Testis (tissue), 3 donors: ENCODE data around the gene CDC20. TPM values are rescaled to one million over a fixed set of nuclear protein-coding genes. Genes with fewer than 3 reads are reported as not detected.
"Not testable (repeated sequence)": the region's sequence is repeated elsewhere in the genome, so short reads cannot be mapped to it uniquely, and the experiment has no call there.

Experiments used
- DNase-seq: peaks from one replicate; pipeline ENCODE4 v3.0.0-alpha.2; 2019
- H3K27ac ChIP-seq, 2 donors: fragments of 200-600 bp; sonication (generic); one replicate each; pipeline ENCODE4 v1.5.1; 2019
- H3K27me3 ChIP-seq: fragments of 200-600 bp; sonication (generic); one replicate; pipeline ENCODE4 v1.5.1; 2019
- H3K36me3 ChIP-seq: fragments of 200-600 bp; sonication (generic); one replicate; pipeline ENCODE4 v1.5.1; 2017; ENCODE audit warnings: low read depth; ENCODE audit errors: missing control alignments
- H3K4me1 ChIP-seq: fragments of 200-600 bp; sonication (generic); one replicate; pipeline ENCODE4 v1.5.1; 2019
- H3K4me3 ChIP-seq, 2 donors: fragments of 200-600 bp; sonication (generic); one replicate each; pipeline ENCODE4 v1.5.1; 2017 to 2019
- H3K9me3 ChIP-seq: fragments of 200-600 bp; sonication (generic); one replicate; pipeline ENCODE4 v1.5.1; 2017
- CTCF ChIP-seq, 3 experiments: fragments of 450-650 bp in 2 of 3; fragments of 200-600 bp in 1 of 3; sonication (generic) in 1 of 3; IDR thresholded peaks; one replicate each; pipeline ENCODE4 v1.5.1; 2016 to 2019; ENCODE audit warnings: antibody characterized with exemption in 3 of 3, mild to moderate bottlenecking in 2 of 3, moderate library complexity in 1 of 3
- POLR2A ChIP-seq: fragments of 450-650 bp; IDR thresholded peaks from one replicate; pipeline ENCODE4 v1.6.1; 2017; ENCODE audit warnings: antibody characterized with exemption, mild to moderate bottlenecking, moderate library complexity
- WGBS, 2 donors: methylation state at CpG; one replicate each; pipeline ENCODE4 v1.1.5; 2018; 5-methylcytosine and 5-hydroxymethylcytosine counted together
- intact Hi-C: fragments of 100-400 bp; cut with DNase I; formaldehyde crosslinking; loops from one replicate; pipeline ENCODE4 v1.15.1; 2023; ENCODE audit warnings: low total_unique reads
- polyA plus RNA-seq: library from polyadenylated mRNA; stranded (reverse); fragments of 350-450 nt; fragmentation: Illumina TruSeq; extraction: RNeasy Lipid Tissue Mini Kit (QIAGEN cat#74804); gene quantifications from one replicate; pipeline ENCODE4 v1.2.3, GENCODE V29; 2014; ENCODE audit warnings: low read depth, low replicate concordance; ENCODE audit not compliant: insufficient read depth
- total RNA-seq, 2 donors: library from RNA; depleted of rRNA; stranded (reverse); fragments of >200 nt; gene quantifications; one replicate each; pipeline ENCODE4 v1.2.3, GENCODE V29; 2016

Gene CDC20
- total and polyA plus RNA-seq, 3 donors from 2014 or later: 44.7 to 135 (median 48.6) TPM

DNA sequence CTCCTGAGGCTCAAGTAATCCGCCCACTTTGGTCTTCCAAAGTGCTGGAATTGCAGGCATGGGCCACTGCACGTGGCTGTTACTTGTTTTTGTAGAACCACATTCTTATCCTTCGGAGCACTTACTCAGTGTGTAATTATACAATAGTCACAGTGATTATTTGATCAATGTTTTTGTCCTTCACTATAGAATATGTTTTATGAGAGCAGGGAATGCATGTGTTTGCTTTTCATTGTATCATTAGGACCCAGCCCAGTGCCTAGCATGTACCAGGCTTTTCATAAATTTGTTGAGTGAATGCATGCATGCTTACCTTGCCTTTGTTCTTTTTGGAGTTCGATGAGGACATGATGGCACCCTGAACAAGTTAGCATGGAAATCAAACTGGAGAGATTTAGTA lies 36.7 kb downstream of the CDC20 start:
- WGBS, 2 donors: 94 to 95% methylated on average over 4 of the region's 4 CpGs

DNA sequence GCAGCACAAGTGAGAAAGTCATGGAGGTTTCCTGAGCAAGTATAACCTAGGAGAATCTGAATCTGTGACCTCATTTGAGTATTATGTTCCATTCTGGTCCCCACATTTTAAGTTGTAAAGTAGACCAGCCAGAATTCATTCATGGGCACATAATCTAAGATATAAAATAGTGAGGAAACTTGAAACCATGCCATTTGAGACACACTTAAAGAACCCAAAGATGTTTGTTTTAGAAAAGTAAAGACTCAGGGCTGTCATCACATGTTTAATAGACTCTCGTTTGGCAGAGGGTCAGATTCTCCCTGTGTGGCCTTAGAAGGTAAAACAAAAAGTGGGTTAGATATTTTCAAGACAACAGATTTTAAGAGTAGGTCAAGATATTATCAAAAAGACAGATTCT lies 37.3 kb downstream of the CDC20 start:
- intact Hi-C loops: no loop called here
- Histone ChIP-seq H3K27me3 (no peaks in the 10 kb centered on the region), H3K36me3 (no peaks in the 10 kb centered on the region), H3K27ac (no peak overlapping the region), H3K4me1 (peaks cover 2% of the 10 kb centered on the region), H3K9me3 (no peaks in the 10 kb centered on the region), H3K4me3 (no peak overlapping the region)
- DNase-seq: no peak
- TF ChIP-seq CTCF (IDR thresholded peaks at IDR 0.05) (no peak), POLR2A (no peak)
- 63 to 82% methylated on average over 1 of the region's 1 CpG for WGBS, 2 donors

More for the DNA sequence above, 36.7 kb downstream of the CDC20 start:
- Histone ChIP-seq H3K4me3 (no peak overlapping the region), H3K9me3 (no peaks in the 10 kb centered on the region), H3K27me3 (no peaks in the 10 kb centered on the region), H3K4me1 (peaks cover 7% of the 10 kb centered on the region), H3K36me3 (no peaks in the 10 kb centered on the region), H3K27ac (no peak overlapping the region)
- no peak for DNase-seq
- intact Hi-C loops: no loop called here
- TF ChIP-seq POLR2A: no peak
- TF ChIP-seq CTCF (IDR thresholded peaks at IDR 0.05): no peak

- Histone ChIP-seq H3K4me3 (no peak overlapping the region), H3K27ac (no peak overlapping the region), H3K9me3 (no peaks in the 10 kb centered on the region), H3K4me1 (peaks cover 7% of the 10 kb centered on the region), H3K27me3 (no peaks in the 10 kb centered on the region), H3K36me3 (no peaks in the 10 kb centered on the region)
- TF ChIP-seq POLR2A (no peak), CTCF (IDR thresholded peaks at IDR 0.05) (no peak)
- intact Hi-C loops: no loop called here
- DNase-seq: no peak
- 96% methylated on average over 3 of the region's 3 CpGs for WGBS, 2 donors
Measured at GRCh38 chr1:43398227-43398626, 39.4 kb downstream of the CDC20 start.

DNA sequence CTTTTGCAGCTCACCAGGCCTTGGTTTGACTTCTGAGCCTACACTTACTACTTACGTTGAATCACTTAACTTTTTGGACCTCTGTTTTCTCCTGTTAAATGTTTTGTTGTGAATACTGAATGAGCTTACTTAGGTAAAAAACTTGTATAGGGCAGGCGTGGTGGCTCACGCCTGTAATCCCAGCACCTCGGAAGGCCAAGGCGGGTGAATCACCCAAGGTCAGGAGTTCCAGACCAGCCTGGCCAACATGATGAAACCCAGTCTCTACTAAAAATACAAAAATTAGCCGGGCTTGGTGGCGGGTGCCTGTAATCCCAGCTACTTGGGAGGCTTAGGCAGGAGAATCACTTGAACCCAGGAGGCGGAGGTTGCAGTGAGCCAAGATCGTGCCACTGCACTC lies 41.7 kb downstream of the CDC20 start:
- H3K27ac ChIP-seq, H3K9me3 ChIP-seq, intact Hi-C loops, H3K4me3 ChIP-seq, H3K4me1 ChIP-seq, H3K27me3 ChIP-seq, H3K36me3 ChIP-seq, DNase-seq: not testable (repeated sequence)
- 95 to 96% methylated on average over 9 of the region's 9 CpGs for WGBS, 2 donors

DNA sequence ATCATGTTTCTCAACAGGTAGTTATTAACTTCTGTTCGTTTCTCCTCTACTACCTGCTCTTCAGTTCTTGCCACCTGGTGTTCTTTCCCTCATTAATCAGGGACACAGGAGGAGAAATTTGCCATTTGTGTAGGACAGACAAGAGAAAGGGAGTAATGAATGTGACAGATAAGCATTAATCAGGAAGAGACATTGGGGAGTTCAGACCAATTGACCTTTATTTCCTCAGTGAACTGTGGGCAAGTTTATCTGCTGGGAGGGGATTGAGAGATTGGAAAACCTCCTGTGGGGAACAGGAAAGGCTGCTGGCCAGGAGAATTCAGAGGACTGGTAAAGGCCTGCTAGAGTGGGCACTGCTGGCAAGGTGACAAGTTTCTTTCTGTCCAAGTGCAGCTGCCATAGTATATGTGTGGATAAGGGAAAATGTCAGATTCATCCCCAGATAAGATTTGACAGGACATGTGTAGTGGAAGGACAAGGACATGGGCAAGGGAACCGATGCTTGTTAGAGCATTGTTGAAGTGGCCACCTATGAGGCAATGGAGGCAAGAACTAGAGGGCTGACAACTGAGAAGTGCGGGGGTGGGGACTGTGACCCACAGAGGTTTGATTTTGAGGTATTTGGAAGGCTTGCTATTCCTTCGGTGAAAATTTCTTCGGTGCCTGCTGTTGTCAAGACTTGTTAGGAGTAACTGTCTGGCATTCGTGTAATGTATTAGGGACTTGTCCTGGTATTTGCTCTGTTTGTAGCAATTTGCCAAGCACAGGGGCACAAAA lies 43.5 kb downstream of the CDC20 start:
- WGBS, 2 donors: 82 to 89% methylated on average over 6 of the region's 6 CpGs
- Histone ChIP-seq H3K4me3 (no peak overlapping the region), H3K4me1 (peaks cover 18% of the 10 kb centered on the region), H3K27me3 (no peaks in the 10 kb centered on the region), H3K36me3 (no peaks in the 10 kb centered on the region), H3K9me3 (no peaks in the 10 kb centered on the region), H3K27ac (no peak overlapping the region)
- intact Hi-C loops: no loop called here
- no peak for TF ChIP-seq POLR2A
- no peak for DNase-seq

DNA sequence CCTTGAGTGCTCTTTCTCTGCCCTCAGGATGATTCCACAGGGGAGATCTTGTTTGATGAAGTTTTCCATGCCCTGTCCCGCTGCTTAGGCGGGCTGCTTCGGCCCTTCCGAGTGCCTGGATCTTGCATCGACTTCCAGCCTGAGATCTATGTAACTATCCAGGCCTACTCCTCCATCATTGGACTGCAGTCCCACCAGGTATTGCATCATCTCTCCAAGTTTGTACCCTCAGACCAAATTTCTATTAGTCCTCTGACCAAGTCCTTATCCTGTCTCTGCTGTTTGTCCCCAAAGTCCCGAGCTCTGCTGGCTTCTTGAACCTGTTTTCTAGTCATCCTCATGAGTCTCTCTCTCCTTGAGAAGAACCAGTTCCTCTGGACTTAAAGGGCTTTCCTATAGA lies 45.6 kb downstream of the CDC20 start:
- TF ChIP-seq CTCF (IDR thresholded peaks at IDR 0.05): no peak
- TF ChIP-seq POLR2A: no peak
- intact Hi-C loops: no loop called here
- H3K27me3 ChIP-seq: no peaks in the 10 kb centered on the region
- no peaks in the 10 kb centered on the region for H3K36me3 ChIP-seq
- 95 to 96% methylated on average over 6 of the region's 6 CpGs for WGBS, 2 donors
- no peaks in the 10 kb centered on the region for H3K9me3 ChIP-seq
- H3K27ac ChIP-seq: no peak overlapping the region
- peaks cover 18% of the 10 kb centered on the region for H3K4me1 ChIP-seq
- H3K4me3 ChIP-seq: no peak overlapping the region
- DNase-seq: no peak
